H9 (cell line): ENCODE results near the gene SIGLEC14. TPM values are rescaled to one million over a fixed set of nuclear protein-coding genes. Genes with fewer than 3 reads are reported as not detected.

Experiments used
- DNase-seq: peaks from one replicate; pipeline ENCODE4 v3.0.0-alpha.2; 2017
- H2AFZ ChIP-seq: one replicate; pipeline ENCODE4 v1.6.1; 2013; ENCODE audit warnings: mild to moderate bottlenecking, low read length, control low read depth, moderate library complexity
- H2AK5ac ChIP-seq: 2 replicates; pipeline ENCODE4 v1.6.1; 2013; ENCODE audit warnings: low read length, control low read depth, mixed read lengths; ENCODE audit not compliant: insufficient read length
- H2BK120ac ChIP-seq: one replicate; pipeline ENCODE4 v1.6.1; 2013; ENCODE audit warnings: low read depth, mild to moderate bottlenecking, low read length, control low read depth, inconsistent platforms; ENCODE audit not compliant: poor library complexity, severe bottlenecking
- H2BK12ac ChIP-seq: 2 replicates; pipeline ENCODE4 v1.6.1; 2013; ENCODE audit warnings: low read length, control low read depth, mixed read lengths, low read depth; ENCODE audit not compliant: insufficient read length
- H2BK15ac ChIP-seq: 2 replicates; pipeline ENCODE4 v1.6.1; 2013; ENCODE audit warnings: low read depth, low read length, control low read depth
- H2BK20ac ChIP-seq: one replicate; pipeline ENCODE4 v1.6.1; 2013; ENCODE audit warnings: low read depth, mild to moderate bottlenecking, low read length, control low read depth, inconsistent platforms; ENCODE audit not compliant: poor library complexity, severe bottlenecking
- H2BK5ac ChIP-seq: 2 replicates; pipeline ENCODE4 v1.6.1; 2013; ENCODE audit warnings: low read length, control low read depth, mixed read lengths; ENCODE audit not compliant: insufficient read length
- H3K14ac ChIP-seq: 2 replicates; pipeline ENCODE4 v1.6.1; 2013; ENCODE audit warnings: low read length, control low read depth; ENCODE audit not compliant: insufficient read depth
- H3K18ac ChIP-seq: 2 replicates; pipeline ENCODE4 v1.6.1; 2013; ENCODE audit warnings: low read depth, mild to moderate bottlenecking, mixed read lengths, low read length, control low read depth; ENCODE audit not compliant: insufficient read length
- H3K23ac ChIP-seq: 2 replicates; pipeline ENCODE4 v1.6.1; 2013; ENCODE audit warnings: low read length, control low read depth, mixed read lengths, low read depth; ENCODE audit not compliant: insufficient read length
- H3K23me2 ChIP-seq: 2 replicates; pipeline ENCODE4 v1.6.1; 2013; ENCODE audit warnings: low read depth, mild to moderate bottlenecking, mixed read lengths, low read length, control low read depth; ENCODE audit not compliant: insufficient read length, poor library complexity, severe bottlenecking
- H3K27ac ChIP-seq: 2 replicates; pipeline ENCODE4 v1.5.1; 2013; ENCODE audit warnings: low read length, control low read depth, mixed read lengths, low read depth; ENCODE audit not compliant: insufficient read length
- H3K27me3 ChIP-seq: 2 replicates; pipeline ENCODE4 v1.6.1; 2013; ENCODE audit warnings: low read length, control low read depth, inconsistent platforms; ENCODE audit not compliant: insufficient read depth
- H3K4ac ChIP-seq: 2 replicates; pipeline ENCODE4 v1.6.1; 2013; ENCODE audit warnings: low read depth, mild to moderate bottlenecking, control low read depth, inconsistent platforms, low read length, moderate library complexity
- H3K4me1 ChIP-seq: 2 replicates; pipeline ENCODE4 v1.6.1; 2013; ENCODE audit warnings: low read length, control low read depth, inconsistent platforms; ENCODE audit not compliant: insufficient read depth
- H3K4me2 ChIP-seq: 2 replicates; pipeline ENCODE4 v1.6.1; 2013; ENCODE audit warnings: low read length, control low read depth, mixed read lengths; ENCODE audit not compliant: insufficient read length, insufficient read depth
- H3K56ac ChIP-seq: 2 replicates; pipeline ENCODE4 v1.6.1; 2013; ENCODE audit warnings: low read depth, mild to moderate bottlenecking, mixed read lengths, low read length, control low read depth; ENCODE audit not compliant: insufficient read length
- H3K79me1 ChIP-seq: 2 replicates; pipeline ENCODE4 v1.6.1; 2013; ENCODE audit warnings: low read depth, mild to moderate bottlenecking, moderate library complexity, low read length, control low read depth, inconsistent platforms; ENCODE audit not compliant: insufficient read depth, poor library complexity, severe bottlenecking
- H3K79me2 ChIP-seq: 2 replicates; pipeline ENCODE4 v1.6.1; 2013; ENCODE audit warnings: low read length, control low read depth, inconsistent platforms; ENCODE audit not compliant: insufficient read depth
- H3K9ac ChIP-seq: 2 replicates; pipeline ENCODE4 v1.6.1; 2013; ENCODE audit warnings: low read length, control low read depth, mixed read lengths; ENCODE audit not compliant: insufficient read length; ENCODE audit errors: extremely low read depth
- H3K9me3 ChIP-seq: one replicate; pipeline ENCODE4 v1.6.1; 2013; ENCODE audit warnings: low read depth, low read length, inconsistent platforms; ENCODE audit not compliant: control insufficient read depth
- H3T11ph ChIP-seq: one replicate; pipeline ENCODE4 v1.6.1; 2013; ENCODE audit warnings: mild to moderate bottlenecking, low read length, control low read depth, inconsistent platforms
- H4K20me1 ChIP-seq: one replicate; pipeline ENCODE4 v1.6.1; 2013; ENCODE audit not compliant: control insufficient read depth, insufficient read length, insufficient read depth
- H4K5ac ChIP-seq: 2 replicates; pipeline ENCODE4 v1.6.1; 2013; ENCODE audit warnings: low read depth, mild to moderate bottlenecking, mixed read lengths, low read length, control low read depth; ENCODE audit not compliant: insufficient read length
- H4K8ac ChIP-seq: replicated peaks from 2 replicates; pipeline ENCODE4 v1.6.1; 2013; ENCODE audit warnings: low read length, control low read depth, mixed read lengths, low read depth; ENCODE audit not compliant: insufficient read length
- H4K91ac ChIP-seq: 2 replicates; pipeline ENCODE4 v1.6.1; 2013; ENCODE audit warnings: low read depth, mild to moderate bottlenecking, moderate library complexity, mixed read lengths, low read length, control low read depth; ENCODE audit not compliant: insufficient read length
- H3K27ac Mint-ChIP-seq, 3 experiments: 2 replicates in 2 of 3; 3 replicates in 1 of 3; pipeline ENCODE4 v1.8.0; 2020 to 2021; ENCODE audit warnings: mixed read lengths in 3 of 3, mild to moderate bottlenecking in 1 of 3, moderate library complexity in 1 of 3
- H3K27me3 Mint-ChIP-seq: 2 replicates; pipeline ENCODE4 v1.8.0; 2021; ENCODE audit warnings: low read depth, mild to moderate bottlenecking, moderate library complexity, mixed read lengths
- H3K36me3 Mint-ChIP-seq, 3 experiments: 2 replicates in 2 of 3; 3 replicates in 1 of 3; pipeline ENCODE4 v1.8.0; 2020 to 2021; ENCODE audit warnings: low read depth in 3 of 3, mixed read lengths in 3 of 3; ENCODE audit not compliant: insufficient read depth in 1 of 3
- H3K4me1 Mint-ChIP-seq, 2 experiments: 2 replicates each; pipeline ENCODE4 v1.8.0; 2020; ENCODE audit warnings: mixed read lengths in 2 of 2
- H3K4me3 Mint-ChIP-seq, 2 experiments: 2 replicates in 1 of 2; 3 replicates in 1 of 2; pipeline ENCODE4 v1.8.0; 2020 to 2021; ENCODE audit warnings: mild to moderate bottlenecking in 2 of 2, mixed read lengths in 2 of 2, moderate library complexity in 1 of 2
- H3K9me3 Mint-ChIP-seq, 2 experiments: 2 replicates in 1 of 2; 3 replicates in 1 of 2; pipeline ENCODE4 v1.8.0; 2020; ENCODE audit warnings: mild to moderate bottlenecking in 2 of 2, mixed read lengths in 2 of 2, moderate library complexity in 1 of 2
- WGBS: extraction: QIAGEN DNeasy Blood & Tissue Kit; methylation state at CpG from one replicate; pipeline ENCODE4 v1.1.7; 2013; ENCODE audit warnings: missing lambda C conversion rate, low lambda C conversion rate, mixed read lengths; ENCODE audit not compliant: insufficient read length; ENCODE audit errors: extremely low coverage; 5-methylcytosine and 5-hydroxymethylcytosine counted together
- total RNA-seq: library from RNA; stranded (reverse); gene quantifications from 2 replicates; pipeline ENCODE4 v1.2.1, GENCODE V29; 2021
- TF ChIP-seq, protein P1 (sequence below): fragments of 200-600 bp; sonication (generic); conservative IDR thresholded peaks from 3 replicates; pipeline ENCODE4 v1.8.0; 2021; ENCODE audit warnings: antibody characterized with exemption, mild to moderate bottlenecking

Gene SIGLEC14
- total RNA-seq, 1 experiment from 2014 or later = not detected

DNA sequence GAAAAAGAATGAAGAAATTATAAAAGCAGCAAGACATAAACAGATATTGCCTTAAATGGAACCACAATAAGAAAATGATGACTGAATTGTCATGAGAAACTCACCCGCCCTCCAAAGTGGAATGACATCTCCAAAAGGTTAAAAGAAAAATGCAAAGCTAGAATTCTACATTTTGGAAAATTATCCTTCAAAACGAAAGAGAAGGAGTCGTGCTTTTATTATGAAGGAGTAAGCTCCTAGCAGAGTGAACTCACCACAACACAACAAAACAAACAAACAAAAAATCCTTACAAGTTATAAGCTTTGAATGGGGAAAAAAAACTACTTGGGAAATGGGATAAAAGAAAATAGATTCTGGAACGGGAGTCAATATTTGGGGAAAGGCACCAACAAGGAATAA, 6.7 kb downstream of the SIGLEC14 start:
- Histone ChIP-seq H3K4me1 (no peaks in the 10 kb centered on the region), H2BK20ac (no peak overlapping the region), H2BK5ac (no peak overlapping the region), H3K79me1 (no peaks in the 10 kb centered on the region), H3K9me3 (peaks cover 10% of the 10 kb centered on the region), H4K5ac (no peak overlapping the region), H3K79me2 (no peaks in the 10 kb centered on the region), H4K20me1 (no peaks in the 10 kb centered on the region), H3K23me2 (no peaks in the 10 kb centered on the region), H2BK15ac (no peak overlapping the region), H3K56ac (no peak overlapping the region), H3K9ac (no peak overlapping the region), H4K91ac (no peak overlapping the region), H3T11ph (no peak overlapping the region), H2BK120ac (no peak overlapping the region), H2BK12ac (no peak overlapping the region), H3K18ac (no peak overlapping the region), H3K4ac (no peak overlapping the region), H3K27me3 (no peaks in the 10 kb centered on the region), H3K27ac (no peak overlapping the region), H3K14ac (no peak overlapping the region), H3K23ac (no peak overlapping the region), H2AK5ac (no peak overlapping the region), H3K4me2 (no peak overlapping the region), H4K8ac (no peak overlapping the region), H2AFZ (no peak overlapping the region)
- H3K27me3 Mint-ChIP-seq = peaks cover 22% of the 10 kb centered on the region
- no peak overlapping the region for H3K27ac Mint-ChIP-seq
- TF ChIP-seq, protein P1, sequence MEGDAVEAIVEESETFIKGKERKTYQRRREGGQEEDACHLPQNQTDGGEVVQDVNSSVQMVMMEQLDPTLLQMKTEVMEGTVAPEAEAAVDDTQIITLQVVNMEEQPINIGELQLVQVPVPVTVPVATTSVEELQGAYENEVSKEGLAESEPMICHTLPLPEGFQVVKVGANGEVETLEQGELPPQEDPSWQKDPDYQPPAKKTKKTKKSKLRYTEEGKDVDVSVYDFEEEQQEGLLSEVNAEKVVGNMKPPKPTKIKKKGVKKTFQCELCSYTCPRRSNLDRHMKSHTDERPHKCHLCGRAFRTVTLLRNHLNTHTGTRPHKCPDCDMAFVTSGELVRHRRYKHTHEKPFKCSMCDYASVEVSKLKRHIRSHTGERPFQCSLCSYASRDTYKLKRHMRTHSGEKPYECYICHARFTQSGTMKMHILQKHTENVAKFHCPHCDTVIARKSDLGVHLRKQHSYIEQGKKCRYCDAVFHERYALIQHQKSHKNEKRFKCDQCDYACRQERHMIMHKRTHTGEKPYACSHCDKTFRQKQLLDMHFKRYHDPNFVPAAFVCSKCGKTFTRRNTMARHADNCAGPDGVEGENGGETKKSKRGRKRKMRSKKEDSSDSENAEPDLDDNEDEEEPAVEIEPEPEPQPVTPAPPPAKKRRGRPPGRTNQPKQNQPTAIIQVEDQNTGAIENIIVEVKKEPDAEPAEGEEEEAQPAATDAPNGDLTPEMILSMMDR = no peak
- WGBS = no CpG with 5 or more reads among the region's 4 CpGs
- peaks cover 0 to 4% of the 10 kb centered on the region in 2 experiments; a peak in 2 of 4 replicates for H3K4me1 Mint-ChIP-seq
- peaks cover 77 to 94% of the 10 kb centered on the region in 2 experiments for H3K9me3 Mint-ChIP-seq
- peaks cover 3 to 4% (median 4%) of the 10 kb centered on the region in 3 experiments; a peak in 5 of 7 replicates for H3K36me3 Mint-ChIP-seq
- H3K4me3 Mint-ChIP-seq = no peak overlapping the region
- DNase-seq = no peak
